ENCODE data around the gene STUM. TPM values are rescaled to one million over a fixed set of nuclear protein-coding genes. Genes with fewer than 3 reads are reported as not detected.

The STUM gene
- total RNA-seq, 1 donor from 2014 or later = 1.4 TPM

DNA sequence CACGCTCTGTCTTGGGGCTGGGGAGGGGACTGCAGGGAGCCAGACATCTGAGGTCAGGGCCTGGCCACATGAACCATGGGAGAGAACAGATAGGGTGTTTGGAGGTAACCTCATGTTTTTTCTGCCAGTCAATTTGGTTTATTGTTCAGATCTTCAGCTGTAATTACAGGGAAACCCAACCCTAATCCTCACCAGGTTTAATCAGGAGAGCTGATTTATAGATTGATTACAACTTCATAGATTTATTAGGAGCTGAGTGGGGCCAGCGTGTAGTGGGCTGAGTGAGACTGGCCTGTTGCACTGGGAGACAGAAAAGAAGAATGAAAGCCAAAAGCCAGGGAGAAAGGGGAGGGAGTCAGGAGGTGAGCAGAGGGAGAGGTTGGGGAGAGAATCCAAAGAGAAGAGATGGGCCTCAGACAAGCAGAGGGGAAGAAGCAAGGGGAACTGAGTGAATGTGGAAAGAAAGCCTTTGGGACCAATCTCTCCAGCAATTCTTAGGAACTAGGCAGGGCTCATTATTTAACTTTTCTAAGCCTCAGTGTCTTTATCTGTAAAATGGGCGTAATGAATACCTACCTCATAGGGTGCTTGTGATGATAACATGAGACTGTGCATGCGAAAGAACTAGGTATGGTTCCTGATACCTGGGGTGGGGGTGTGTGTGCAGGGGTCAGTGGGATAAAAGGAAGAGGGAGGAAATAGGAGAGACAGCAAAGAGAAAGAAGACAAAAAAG lies 17.0 kb upstream of the STUM start:
- no peak for DNase-seq (ENCODE audit: missing footprints)
- intact Hi-C loops (cut with DNase I) = no loop called here
- no peak for ATAC-seq

DNA sequence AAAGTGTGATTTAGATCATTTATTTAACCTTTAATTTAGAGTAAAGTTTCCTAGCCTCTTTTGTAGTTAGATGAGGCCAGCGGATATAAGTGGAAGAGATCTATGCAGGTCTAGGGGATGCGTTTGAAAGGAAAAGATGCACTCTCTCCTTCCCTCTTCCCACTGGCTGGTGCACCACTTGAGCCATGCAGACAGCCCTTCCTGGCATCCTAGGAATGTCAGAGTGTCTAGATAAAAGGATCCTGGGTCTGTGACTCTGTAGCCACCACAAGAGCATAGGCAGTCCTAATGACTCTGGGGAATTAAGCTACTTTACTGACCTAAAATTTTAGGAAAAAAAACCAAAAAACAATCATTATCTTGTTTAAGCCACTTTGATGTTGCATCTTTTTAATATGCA lies 16.0 kb upstream of the STUM start:
- no peak for ATAC-seq
- intact Hi-C loops (cut with DNase I) = no loop called here

DNA sequence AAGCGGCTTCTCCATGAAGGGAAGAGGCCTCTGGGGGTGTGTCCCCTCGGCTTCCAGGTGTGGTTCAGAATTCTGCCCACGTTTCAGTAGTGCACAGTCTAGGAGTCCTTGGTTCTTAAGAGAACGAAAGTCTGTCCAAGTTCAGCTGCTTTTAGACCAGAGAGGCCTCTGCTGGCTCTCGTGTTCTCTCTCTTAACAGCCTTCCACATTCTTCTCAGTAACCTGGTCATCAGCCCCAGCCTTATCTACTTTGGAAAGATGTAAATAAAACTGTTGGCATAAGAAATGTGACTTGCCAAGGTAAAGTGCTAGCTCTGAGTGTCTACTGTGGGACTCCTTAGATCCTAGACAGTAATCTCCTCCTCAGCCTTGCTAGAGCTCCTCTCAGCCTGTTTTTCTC lies 15.3 kb upstream of the STUM start:
- DNase-seq (ENCODE audit: missing footprints) (no peak), ATAC-seq (no peak)
- intact Hi-C loops (cut with DNase I) = no loop called here

More for the DNA sequence above, 16.0 kb upstream of the STUM start:
- DNase-seq (ENCODE audit: missing footprints) = no peak

DNA sequence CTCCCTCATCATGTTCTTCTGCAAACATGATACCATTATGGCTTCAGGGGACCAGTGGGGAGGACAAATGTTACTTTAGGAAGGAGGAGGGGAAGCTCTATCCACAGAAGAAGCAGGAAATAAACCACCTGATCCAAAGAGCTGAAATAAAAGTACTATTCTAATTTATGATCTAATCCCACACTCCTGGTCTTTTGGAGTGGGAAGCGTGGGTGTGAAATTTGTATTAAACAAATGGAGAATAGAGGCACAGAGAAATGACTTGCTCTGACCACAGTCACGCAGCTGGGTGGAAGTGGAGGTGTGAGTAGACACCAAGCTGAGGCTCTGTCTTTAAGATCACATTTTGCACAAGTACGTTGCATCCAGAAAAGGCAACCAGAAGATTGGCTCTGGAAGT lies 14.5 kb upstream of the STUM start:
- DNase-seq (ENCODE audit: missing footprints) = no peak
- no peak for ATAC-seq
- intact Hi-C loops (cut with DNase I) = no loop called here

DNA sequence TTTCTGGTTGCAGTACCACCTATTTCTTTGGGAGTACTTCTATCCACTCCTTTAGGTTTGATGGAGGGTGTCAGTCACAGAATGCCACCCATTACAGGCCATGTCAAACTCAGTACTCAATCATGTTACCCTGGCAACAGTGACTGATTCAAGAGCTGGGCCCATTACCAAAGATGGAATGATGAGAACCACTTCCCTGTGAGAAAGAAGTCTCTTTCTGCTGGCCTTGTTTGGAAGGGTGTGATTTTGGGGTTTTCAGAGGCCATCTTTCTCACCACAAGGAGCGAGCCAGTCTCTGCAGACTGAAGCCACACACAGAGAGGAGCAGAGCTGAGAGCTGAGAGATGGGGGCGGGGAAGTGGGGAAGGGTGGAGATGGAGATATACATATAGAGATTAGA lies 13.9 kb upstream of the STUM start:
- DNase-seq (ENCODE audit: missing footprints) = no peak
- ATAC-seq = no peak

DNA sequence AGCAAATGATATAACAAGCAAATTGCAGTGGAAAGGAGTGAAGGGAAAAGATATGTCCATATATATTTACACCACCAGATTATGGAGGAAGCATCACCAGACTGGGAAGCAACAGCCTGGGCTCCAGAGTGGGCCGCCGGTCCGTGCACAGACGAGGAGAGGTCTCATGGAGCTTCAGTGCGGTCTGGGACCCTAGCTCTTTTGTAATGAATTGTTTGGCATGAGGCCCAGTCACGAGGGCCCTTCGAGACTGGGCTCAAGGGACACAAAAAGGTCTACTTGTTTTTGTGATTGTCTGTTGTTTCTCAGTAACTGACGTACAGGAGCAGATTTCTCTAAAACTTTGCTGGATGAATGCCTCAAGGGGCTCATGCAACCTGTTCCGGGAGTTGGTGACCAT lies 12.9 kb upstream of the STUM start:
- intact Hi-C loops (cut with DNase I) = no loop called here
- DNase-seq (ENCODE audit: missing footprints) (no peak), ATAC-seq (no peak)

More for the DNA sequence above, 13.9 kb upstream of the STUM start:
- intact Hi-C loops (cut with DNase I) = no loop called here

DNA sequence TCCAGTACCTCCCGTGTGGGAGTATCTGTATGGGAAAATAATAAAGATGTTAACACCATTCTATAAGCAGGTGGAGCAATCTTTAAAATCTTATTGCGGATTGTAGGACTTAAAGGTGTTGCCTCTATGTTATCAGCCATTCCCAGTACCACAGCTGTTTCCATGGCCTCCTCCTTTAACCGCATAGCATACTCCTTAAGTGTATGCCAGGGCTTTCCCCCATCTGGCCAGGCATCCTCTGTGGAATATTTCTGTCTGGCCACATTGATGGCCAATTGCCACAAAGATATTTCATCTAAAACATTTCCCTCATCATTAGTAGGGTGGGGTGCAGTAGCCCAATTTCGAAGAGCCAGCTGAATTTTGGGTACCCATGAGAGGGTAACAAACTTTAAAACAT lies 7.3 kb upstream of the STUM start:
- intact Hi-C loops (cut with DNase I) = loop anchor here (10.0 kb wide), 1 partner anchor 116 kb away; no protein-coding TSS in a partner anchor
- ATAC-seq (no peak), DNase-seq (ENCODE audit: missing footprints) (no peak)

DNA sequence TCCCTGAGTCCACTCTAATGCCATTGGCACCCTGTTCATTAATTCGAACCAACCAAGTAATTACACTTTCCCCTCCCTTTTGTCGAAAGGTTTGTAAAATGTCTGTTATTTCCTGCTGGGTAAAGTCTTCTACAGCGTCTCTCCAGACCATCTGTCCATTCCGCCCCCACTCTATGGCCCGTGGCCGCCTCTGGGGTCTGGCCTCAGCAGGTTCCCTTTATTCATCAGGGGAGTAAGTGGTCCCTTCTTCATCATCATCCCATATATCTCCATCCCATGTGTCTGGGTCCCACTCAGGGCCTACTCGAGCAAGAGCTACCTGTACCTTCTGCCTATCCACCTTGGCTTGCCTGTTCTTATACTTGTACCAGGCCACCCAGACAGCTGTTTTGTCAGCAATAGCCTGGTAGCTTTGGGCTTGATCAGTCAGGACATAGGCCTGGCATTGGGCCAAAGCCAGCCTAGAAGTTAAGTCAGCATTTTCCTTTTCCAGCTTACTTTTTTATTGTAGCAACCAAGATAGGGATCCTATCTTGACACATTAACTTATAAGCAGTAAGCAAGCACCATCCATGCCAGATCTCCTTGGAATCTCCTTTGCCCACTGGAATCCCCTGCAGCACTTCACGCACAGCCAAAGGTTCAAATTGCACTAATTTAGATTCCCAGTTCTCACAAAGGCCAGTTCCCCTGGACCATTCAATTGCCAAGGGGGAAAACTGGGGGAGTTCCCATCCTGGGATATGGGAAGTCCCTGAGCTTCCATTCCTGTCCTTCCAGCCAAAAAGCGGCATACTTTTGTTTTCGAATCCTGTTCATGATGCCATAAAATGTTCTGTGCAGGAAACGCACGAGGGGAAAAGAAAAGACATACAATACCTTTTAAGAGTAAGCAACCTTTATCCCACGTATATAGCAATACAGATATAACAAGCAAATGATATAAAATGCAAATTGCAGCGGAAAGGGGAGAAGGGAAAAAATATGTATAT lies 6.6 kb upstream of the STUM start:
- intact Hi-C loops (cut with DNase I) = loop anchor here (10.0 kb wide), 1 partner anchor 117 kb away; no protein-coding TSS in a partner anchor
- no peak for ATAC-seq
- no peak for DNase-seq (ENCODE audit: missing footprints)

DNA sequence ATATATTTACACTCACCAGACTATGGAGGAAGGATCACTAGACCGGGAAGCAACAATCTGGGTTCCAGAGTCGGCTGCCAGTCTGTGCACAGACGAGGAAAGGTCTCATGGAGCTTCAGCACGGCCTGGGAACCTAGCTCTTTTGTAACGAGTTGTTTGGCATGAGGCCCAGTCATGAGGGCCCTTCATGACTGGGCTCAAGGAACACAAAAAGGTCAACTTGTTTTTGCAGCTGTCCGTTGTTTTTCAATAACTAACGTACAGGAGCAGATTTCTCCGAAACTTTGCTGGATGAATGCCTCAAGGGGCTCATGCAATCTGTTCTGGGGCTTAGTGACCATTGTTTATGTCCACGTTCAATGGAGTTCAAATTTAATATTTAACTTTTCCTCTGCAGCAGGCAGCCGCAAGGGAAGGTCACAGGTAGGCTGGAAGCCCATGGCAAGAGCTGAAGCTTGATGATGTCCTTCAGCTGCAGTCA lies 5.9 kb upstream of the STUM start:
- DNase-seq (ENCODE audit: missing footprints) (no peak), ATAC-seq (peak; percentile 66)
- intact Hi-C loops (cut with DNase I) = loop anchor here (10.0 kb wide), 1 partner anchor 118 kb away; no protein-coding TSS in a partner anchor

DNA sequence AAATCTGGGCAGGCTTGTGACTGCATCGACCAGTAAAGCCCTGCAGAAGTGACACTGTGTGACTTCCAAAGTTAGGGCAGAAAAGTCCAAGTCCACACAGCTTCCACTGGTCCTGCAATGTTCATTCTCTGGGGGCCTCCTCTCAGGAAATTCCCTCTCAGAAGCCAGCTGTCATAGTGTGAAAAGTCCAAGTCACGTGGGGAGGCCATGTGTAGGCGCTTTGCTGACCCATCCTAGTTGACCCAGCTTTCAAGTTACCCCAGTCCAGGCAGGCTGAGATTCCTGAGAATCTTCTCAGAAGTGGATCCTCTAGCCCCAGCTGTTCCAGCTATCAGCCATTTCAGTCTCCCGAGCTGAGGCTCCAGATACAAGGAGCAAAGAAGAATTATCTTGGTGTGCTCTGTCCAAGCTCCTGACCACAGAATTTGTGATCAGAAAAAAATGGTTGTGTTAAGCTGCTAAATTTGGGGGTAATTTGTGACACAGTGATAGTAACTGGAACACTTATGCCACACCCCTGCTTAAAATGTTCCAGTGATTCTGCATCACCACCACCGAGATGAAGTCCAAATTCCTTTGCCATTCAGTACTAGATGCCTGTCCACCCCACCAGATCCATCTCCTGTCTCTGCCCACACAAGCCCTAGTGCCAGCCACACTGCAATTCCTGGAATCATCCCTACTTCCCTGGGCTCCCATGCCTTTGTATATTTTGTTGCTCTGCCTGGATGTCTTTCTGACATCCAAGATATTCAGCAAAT lies 2.5 kb upstream of the STUM start:
- ATAC-seq (peak; percentile 45), DNase-seq (ENCODE audit: missing footprints) (no peak)
- intact Hi-C loops (cut with DNase I) = loop anchor here (2.0 to 10.0 kb wide), 3 partner anchors 57 to 281 kb away; no protein-coding TSS in a partner anchor

DNA sequence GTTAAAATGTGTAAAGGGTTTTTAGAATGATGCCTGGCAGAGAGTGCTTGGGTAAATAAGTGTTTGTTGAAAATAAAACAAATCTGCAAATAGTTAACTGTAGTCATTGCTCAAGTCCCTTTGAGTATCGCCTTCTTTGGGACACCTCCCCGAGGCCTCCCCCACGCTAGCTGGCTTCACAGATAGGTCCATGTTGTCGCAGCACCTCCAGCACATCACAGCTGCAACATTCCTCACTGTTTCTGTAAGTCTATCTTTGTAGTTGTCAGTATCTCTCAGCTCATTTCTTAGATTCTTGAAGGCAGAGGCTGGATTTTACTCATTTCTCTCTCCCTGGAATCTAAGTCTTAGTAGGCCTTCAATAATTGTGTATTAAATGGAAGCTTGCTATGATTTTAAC lies 1.6 kb upstream of the STUM start:
- intact Hi-C loops (cut with DNase I) = loop anchor here (2.0 to 10.0 kb wide), 3 partner anchors 56 to 280 kb away; no protein-coding TSS in a partner anchor
- DNase-seq (ENCODE audit: missing footprints) (no peak), ATAC-seq (no peak)

DNA sequence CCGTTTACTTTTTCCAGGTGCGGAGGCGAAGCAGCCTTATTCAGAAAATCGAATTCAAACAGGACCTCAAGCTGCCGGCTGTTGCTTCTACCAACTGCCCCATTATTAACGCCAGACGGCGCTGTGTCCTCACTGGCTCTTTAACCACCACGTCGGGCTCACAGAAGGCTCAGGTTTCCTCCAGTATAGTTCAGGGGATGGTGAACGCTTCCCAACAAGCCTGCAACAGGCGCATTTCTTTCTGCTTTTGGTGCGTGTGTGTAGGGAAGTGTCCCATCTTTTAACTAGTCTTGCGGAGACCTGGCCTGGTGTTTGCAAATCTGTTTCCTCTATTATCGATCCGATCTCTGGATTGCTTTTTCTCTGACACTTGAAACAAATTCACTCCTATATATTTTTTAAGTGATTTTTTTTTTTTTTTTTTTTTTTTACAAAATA lies 791 bp upstream of the STUM start:
- DNase-seq (ENCODE audit: missing footprints) (peak; percentile 88), ATAC-seq (peak; percentile 83)
- intact Hi-C loops (cut with DNase I) = loop anchor here (2.0 to 10.0 kb wide), 3 partner anchors 55 to 280 kb away; no protein-coding TSS in a partner anchor

DNA sequence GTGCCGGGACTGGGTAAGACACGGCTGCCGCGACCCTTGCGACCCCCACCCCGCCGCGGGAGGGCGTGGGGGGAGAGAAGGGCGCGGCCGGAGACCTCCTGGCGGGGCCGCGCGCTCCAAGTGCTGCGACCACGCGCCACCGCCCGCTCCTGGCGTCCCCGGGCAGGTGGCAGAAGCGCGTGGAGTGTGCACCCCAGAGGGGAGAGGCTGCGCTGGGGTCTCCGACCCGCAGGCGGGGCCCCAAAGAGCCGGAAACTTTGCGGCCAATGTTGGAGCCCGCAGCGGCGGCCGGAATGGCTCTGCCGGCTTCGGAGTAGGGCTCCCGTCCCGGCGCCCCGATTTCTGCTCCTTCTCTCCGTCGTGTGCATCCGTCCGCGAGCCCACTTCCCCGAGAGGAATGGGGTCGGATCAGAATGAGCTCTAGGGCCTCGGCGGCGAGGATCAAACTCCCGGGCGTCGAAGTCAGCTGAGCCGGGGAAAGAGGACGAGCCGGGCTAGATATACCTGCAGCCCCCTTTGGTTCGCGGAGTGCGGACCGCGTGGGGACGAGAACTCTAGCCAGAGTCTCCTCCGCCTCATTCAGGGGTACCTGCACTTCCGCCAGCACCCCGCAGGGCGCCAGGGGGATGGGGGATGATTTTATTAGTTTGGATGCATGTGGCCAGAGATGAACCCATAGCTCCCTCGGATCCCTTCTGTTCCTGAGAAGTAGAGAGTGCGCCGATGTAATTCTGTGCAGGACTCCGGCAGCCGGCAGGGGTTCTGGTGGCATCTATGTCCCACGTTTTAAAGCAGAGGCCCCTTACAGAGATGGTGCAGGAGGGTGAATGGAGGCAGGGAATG lies 751 bp downstream of the STUM start:
- DNase-seq (ENCODE audit: missing footprints) = no peak
- ATAC-seq = no peak
- intact Hi-C loops (cut with DNase I) = loop anchor here (5.0 to 10.0 kb wide), 2 partner anchors 125 to 278 kb away; no protein-coding TSS in a partner anchor

DNA sequence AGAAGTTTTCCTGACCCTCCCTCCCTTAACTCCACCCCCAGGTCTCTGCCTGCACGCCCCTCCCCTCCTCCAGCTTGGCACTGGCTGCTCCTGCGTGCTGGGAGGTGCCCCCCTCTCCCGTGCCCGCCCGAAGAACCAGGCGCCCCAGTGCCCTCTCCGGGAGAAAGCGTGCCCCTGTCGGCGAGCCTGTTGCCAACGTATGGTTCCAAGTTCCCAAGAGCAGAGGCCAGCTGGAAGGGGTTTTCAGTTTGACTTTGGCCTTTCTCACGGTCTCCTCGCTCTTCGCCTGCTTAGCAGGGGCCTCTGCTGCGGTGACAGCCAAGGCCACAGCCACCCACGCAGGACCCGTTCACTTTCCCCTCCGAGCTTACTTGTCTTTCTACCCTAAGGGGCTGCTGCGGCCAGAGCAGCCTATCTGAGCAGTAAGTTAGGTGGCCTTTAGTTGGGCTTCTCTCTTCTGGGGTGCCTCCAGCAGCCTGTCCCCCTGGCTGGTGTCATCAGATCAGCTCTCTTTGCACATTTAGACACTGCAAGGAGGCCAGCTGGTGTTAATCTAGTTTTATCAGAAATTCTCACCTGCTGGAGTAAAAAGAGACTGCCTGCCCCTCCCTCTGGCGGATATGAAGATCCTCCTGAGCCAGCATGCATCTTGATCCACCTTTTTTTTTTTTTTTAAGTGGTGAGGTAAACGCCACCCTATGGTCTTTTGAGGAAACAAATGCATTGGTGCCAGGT lies 1.5 kb downstream of the STUM start:
- intact Hi-C loops (cut with DNase I) = loop anchor here (2.0 to 10.0 kb wide), 3 partner anchors 59 to 277 kb away; no protein-coding TSS in a partner anchor
- DNase-seq (ENCODE audit: missing footprints) = no peak
- ATAC-seq = peak; percentile 43

DNA sequence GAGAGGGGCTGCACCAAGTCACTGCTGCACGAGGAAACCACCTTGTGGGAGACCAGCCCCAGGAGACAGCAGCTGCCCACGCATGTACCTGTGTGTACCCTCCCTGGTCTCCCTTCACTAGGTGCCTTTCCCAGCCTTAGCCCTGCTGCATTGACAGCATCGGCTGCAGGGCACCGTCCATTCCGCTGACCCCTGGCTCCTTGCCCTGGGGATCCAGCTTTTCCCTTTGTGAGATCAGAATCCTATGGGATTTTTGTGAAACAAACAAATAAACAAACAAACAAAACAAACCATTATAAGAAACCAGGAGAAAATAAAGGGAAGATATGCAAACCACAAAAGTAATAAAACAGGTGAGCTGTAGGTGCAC lies 2.1 kb downstream of the STUM start:
- ATAC-seq = no peak
- intact Hi-C loops (cut with DNase I) = loop anchor here (2.0 kb wide), 1 partner anchor 58 kb away; no protein-coding TSS in a partner anchor
- DNase-seq (ENCODE audit: missing footprints) = no peak

DNA sequence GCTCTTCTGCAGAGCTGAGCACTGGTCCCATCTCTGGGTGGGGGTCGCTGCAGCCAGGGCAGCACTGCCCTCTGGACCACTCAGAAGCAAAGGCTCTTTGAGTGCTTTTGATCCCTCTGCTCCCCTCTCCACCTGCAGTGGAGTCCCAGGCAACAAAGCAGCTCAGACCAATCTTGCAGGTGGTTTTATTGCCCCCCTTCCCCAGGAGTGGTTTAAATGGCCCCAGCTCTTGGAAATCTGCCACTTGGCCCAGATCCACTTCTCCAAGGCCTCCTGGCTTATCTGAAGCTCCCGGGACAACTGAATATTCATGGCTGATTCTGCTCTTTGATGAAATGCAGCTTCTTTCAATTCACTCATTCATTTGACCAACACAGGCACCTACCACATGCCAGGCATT lies 2.7 kb downstream of the STUM start:
- no peak for DNase-seq (ENCODE audit: missing footprints)
- intact Hi-C loops (cut with DNase I) = loop anchor here (2.0 kb wide), 1 partner anchor 58 kb away; no protein-coding TSS in a partner anchor
- ATAC-seq = no peak

DNA sequence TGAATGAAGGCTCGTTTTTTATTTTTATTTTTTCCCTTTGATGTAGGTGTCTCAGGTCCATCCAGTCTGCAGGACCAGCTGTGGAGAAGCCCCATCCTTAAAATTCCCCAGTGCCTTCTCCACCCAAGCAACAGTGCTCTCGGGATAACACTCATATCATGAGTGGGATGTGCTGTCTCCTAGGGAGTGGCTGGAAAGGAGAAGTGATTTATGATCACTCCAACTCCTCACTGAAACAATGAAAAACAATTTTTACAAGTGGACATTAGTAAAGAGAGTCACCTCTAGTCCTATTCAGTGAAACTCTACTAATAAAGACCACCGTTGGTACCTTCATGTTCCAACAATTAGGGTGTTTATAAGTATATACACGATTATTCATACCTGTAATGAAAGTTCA lies 3.5 kb downstream of the STUM start:
- DNase-seq (ENCODE audit: missing footprints) (no peak), ATAC-seq (no peak)
- intact Hi-C loops (cut with DNase I) = no loop called here
